ENCODE data around the gene INPP5B.
A peak's percentile ranks its signal among the peaks of the same experiment; 100 is the strongest.

Gene INPP5B

DNA sequence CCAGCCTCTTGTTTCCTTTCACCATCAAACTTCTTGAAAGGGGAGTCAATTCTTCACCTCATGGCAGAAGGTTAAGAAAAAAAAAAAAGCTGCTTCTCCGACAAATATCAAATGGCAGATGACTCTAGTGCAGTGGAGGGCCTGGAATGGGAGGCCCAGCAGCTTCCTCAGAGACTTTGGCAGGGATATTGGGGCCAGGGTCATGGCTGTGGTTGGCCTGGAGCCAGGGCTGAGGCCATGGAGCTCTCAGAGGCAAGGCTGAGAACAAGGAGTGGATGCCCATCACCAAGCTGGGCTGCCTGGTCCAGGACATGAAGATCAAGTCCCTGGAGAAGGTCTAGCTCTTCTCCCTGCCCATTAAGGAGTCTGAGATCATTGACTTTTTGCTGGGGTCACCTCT lies 106.1 kb downstream of the INPP5B start:
- DNase-seq (ENCODE audit: low read depth in 2 of 2), result no peak

DNA sequence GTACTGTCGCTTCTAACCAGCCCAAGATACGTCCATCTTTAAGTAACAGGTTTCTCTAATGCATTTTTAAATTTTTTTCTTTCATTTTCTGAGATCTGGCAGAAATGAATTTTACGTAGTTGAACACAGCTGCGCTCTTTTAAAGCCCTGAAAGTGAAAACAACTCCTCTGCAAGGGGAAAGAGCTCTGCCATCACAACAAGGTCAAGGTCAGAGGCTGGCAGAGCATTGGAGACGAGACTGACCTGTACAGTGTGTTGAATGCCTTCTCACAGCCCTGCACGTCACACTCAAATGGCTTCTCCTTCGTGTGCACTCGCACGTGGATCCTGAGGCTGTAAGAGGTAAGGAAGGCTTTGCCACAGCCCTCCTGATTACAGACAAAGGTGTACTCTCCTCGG lies 107.2 kb downstream of the INPP5B start:
- no peak for DNase-seq (ENCODE audit: low read depth in 2 of 2)

DNA sequence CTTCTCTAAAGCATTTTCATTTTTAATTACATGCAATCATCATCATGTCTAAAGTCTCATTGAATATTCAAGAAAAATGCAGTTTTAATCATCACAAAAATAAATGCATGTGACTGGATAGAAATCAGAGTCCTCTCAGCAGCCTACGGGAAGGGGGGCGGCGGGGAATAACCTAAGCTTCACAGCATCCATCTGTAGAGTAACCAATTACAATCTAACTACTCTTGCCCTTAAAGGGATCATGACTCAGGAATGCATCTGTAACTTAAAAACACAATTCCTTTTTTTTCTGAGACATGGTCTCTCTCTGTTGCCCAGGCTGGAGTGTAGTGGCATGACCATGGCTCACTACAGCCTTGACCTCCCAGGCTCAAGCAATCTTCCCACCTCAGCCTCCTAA lies 110.1 kb downstream of the INPP5B start:
- DNase-seq (ENCODE audit: low read depth in 2 of 2), result no peak

DNA sequence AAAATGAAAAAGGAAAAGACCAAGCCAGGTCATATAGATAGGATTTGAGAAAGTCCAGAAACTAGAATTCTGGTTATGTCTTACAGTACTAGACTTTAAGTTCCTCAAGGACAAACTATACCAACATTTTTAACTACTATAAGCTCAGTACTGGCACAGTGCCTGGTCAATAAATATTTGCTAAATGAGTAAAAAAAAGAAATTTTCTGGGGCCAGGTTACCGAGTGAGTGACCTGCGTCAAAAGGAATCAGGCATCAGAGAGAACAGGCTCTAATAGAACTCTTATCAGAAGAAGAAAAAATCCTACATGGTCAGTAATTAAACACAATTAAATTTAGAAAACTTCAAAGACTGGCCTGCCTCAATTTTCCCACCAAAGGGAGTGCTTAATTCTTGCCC lies 115.0 kb downstream of the INPP5B start:
- no peak for DNase-seq (ENCODE audit: low read depth in 2 of 2)

DNA sequence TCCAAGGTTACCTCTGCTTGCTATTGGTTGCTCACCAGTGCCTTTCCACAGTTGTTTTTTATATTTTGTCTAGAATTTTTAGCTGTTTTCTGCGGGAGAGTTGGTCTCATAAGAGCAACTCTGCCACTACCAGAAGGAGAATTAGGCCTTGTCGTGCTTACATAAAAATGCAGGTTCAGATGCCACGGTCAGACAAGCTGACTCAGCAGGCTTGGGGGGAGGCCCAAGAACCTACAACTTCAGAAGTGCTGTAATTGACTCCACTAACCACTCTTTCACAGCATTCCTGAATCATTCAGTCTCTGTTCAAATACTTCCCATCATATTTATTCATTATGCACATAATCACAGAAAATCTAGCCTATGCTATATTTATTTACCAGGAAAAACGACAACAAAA lies 115.7 kb downstream of the INPP5B start:
- DNase-seq (ENCODE audit: low read depth in 2 of 2), result no peak

DNA sequence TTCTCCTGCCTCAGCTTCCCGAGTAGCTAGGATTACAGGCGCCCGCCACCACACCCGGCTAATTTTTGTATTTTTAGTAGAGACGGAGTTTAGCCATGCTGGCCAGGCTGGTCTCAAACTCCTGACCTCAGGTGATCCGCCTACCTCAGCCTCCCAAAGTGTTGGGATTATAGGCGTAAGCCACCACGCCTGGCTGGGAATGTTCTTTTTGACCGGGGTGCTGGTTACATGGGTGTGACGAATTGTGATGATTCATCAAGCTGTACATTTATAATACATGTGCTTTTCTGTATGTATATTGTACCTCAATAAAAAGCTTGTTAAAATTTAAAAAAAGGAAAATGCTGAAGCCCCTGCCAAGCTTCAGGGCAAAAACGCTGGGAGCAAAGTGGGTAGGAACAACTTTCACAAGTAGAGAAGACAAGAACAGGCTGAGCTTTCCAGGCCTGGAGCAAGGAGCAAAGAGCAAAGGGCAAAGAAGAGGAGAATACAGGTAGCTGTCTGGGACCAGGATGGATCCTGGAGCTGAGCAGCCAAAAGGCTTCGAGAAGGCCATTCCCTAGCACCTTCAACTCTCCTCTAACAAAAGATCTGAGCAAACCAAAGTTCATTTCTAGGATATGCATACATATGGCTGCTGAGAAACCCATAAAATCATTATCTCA lies 118.3 kb downstream of the INPP5B start:
- no peak for DNase-seq (ENCODE audit: low read depth in 2 of 2)

DNA sequence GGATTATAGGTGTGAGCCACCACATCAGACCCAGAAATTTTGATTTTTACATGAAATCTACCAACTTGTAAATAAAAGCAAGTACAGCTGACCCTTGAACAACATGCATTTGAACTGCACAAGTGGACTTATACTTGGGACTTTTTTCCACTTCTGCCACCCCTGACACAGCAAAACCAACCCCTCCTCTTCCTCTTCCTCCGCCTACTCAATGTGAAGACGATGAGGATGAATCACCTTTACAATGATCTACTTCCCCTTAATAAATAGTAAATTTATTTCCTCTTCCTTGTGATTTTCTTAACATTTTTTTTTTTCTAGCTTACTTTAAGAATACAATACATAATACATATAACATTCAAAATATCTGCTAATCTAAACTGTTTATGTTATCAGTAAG lies 121.3 kb downstream of the INPP5B start:
- no peak for DNase-seq (ENCODE audit: low read depth in 2 of 2)

DNA sequence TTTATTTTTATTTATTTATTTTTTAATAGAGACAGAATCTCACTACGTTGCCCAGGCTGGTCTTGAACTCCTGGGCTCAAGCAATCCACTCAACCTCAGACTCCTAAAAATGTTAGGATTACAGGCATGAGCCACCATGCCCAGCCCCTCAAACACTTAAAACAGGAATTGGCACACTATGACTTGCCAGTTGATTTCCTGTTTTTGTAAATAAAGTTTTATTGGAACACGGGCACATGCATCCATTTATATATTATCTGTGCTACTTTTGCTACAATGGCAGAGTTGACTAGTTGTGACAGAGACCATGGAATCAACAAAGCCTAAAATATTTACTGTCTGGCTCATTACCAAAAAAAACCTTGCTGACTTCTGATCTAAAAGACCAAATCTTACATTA lies 122.9 kb downstream of the INPP5B start:
- no peak for DNase-seq (ENCODE audit: low read depth in 2 of 2)

DNA sequence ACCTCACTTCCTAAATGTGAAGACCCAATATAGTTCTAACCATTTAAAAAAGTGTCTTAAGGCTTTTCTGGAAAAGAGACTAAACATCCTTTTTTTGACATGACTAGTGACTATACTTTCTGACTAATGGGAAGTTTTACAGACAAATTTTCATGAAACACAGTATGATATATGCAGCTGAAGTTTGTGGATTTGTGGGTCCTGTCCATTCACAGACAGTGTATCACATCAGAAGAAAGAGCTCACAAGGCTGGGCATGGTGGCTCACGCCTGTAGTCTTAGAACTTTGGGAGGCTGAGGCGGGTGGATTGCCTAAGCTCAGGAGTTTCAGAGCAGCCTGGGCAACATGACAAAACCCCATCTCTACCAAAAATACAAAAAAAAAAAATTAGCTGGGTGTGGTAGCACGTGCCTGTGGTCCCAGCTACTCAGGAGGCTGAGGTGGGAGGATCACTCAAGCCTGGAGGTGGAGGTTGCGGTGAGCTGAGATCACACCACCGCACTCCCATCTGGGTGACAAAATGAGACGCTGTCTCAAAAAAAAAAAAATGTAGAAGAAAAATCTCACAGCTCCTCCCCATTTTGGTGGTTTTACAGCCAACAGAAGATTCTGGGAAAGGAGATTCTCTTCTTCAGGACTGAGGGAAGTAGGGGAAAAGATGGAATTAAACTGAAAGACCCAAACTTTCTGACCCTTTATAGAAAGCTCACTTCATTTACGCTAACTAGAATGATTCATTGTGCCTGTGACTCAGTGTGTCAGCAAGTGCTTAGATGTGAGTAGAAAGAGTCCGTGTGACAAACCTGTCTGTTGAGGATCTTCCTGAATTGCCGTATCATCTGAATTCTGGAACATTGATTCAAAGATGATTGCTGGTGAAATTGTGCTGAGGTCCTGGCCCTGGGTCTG lies 123.7 kb downstream of the INPP5B start:
- DNase-seq (ENCODE audit: low read depth in 2 of 2), result no peak

DNA sequence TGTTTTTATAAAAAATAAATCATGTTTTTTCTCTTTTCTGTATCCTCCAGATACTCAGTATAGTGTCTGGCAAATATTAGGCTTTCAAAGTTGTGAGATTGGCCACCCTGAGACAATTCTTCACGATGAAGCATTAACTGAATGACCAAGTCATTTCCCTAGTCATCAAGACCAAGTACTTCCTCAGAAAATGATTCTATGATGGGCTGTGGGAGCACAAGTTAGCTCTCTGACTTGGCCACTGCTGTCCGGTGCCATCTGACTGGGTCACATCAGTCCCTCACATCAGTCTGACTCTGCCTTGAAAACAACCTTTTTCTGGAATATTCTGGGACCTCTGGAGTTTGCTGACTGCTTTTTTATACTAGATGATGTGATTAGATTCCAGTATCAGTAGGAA lies 125.4 kb downstream of the INPP5B start:
- no peak for DNase-seq (ENCODE audit: low read depth in 2 of 2)

DNA sequence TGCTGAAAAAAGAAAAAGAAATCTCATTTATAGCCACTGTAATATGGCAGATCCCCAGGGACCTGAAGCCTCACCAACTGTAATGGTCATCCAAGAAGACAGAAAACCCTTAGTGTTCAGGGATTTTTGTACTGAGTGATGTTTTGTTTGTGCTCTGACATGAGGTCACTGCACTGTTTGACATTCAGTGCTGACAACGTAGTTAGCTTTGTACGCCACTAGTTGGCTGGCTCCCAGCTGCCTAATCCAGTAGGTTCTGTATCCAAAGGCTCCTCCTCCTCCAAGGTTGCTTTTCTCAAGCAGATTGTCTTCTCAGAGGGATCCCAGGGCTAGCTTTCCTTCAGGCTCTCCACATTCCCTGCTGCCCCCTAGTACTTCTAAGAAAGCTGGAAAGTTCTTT lies 129.4 kb downstream of the INPP5B start:
- DNase-seq (ENCODE audit: low read depth in 2 of 2), result no peak

DNA sequence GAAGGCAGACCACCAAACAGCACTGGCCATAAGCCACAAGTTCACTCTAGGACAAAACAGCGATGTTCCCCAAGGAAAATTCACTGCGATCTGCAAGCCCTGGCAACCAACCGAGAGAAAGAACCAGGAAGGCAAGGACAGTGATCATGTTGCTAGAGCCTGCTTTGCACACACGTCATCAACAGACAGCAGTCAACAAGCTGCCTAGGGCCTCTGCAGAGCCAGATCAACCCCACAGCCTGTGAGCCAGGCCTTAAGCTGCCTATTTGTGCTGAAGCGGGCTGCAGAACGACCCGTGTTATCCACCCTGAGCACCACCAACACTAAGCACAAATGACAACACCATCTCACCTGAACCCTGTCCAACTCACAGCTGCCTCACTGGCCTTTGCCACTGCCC lies 132.6 kb downstream of the INPP5B start:
- DNase-seq (ENCODE audit: low read depth in 2 of 2), result no peak

DNA sequence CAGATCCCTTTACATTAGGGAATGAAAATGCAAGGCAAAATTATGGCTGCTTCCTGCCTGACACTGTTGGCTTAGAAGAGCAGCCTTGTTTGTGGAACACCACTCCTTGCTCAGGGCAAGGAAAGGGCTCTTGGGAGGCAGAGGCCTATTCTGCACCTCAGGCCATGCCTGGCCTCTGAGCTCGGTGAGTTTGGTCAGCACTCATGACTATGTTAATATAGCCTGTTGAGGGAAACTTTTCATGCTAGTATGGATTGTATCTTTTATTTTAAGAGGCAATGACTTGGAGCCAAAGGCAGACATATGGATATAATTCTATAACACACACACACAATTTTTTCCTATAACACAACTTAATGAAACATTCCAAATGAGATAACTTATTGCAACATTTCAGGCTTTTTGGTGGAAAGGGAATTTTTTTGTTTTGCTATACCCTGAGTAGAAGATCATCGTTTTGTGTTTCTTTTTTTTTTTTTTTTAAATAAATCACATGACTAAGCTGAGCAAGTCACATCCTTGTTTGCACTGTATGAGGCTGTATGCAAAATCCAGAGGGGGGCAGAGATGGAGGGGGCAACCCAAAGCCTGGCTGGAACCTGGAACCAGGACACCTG lies 133.2 kb downstream of the INPP5B start:
- DNase-seq (ENCODE audit: low read depth in 2 of 2), result no peak

DNA sequence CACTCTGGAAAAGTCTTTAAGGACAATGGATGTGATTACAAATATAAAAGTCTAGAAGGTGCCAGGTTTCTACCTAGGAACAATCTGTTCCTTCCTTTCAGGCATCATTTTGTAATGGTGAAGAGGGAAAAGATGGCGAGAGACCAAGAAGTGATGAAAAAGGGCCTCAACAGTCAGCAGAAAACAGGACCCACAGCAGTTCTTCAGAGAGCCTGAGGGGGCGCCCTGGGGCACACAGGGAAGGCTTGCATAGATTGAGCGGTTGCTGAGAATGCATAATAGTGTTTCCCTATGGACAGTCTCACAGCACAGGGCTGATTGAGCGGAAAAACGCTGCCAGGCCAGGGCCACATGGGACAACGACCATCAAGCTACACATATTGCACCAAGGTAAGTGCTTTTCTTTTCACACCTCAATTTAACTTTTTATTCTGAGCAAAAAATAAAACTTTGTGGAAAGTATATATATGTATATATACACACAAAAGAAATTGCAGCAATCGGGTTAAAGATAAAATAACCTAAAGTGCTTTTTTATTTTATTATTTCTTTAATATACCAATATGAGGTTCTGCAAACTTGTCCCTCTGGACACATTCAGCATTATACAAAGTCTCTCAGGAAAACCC lies 135.7 kb downstream of the INPP5B start:
- DNase-seq (ENCODE audit: low read depth in 2 of 2), result peak in 1 of 2 donors; percentile 48
